Stimulated activated CD8-positive, alpha-beta memory T cell treated with anti-CD3 and anti-CD28 coated beads, Interleukin-15, amount 100 ng/mL, for 1 hour (primary cell): Measurements from ENCODE around the gene DPPA4.

Experiments used
- DNase-seq: peaks from one replicate; pipeline ENCODE4 v3.0.0-alpha.2; 2020; ENCODE audit warnings: low read depth

The DPPA4 gene

GRCh38 chr3:109339197-109339596 lies 1.9 kb upstream of the DPPA4 start:
- no peak for DNase-seq

DNA sequence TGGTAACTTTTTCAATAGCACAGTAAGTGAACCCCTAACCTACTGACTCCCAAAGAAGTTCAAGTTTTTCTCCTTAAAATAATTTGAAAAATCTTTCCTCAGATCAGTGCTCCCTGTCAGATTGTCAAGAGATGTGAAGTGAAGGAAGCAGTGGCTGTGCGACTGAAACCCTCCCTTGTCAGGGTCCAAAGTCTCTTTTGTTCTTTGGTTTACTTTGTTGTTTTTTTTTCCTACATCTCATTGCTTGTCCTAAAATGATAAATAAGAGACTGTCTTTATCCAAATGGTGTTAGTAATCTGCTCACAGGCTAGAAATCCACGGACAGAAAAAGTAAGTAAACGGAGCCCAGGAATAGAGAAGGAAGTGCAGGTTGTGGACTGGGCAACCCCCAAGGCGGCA lies 976 bp upstream of the DPPA4 start:
- DNase-seq = no peak

DNA sequence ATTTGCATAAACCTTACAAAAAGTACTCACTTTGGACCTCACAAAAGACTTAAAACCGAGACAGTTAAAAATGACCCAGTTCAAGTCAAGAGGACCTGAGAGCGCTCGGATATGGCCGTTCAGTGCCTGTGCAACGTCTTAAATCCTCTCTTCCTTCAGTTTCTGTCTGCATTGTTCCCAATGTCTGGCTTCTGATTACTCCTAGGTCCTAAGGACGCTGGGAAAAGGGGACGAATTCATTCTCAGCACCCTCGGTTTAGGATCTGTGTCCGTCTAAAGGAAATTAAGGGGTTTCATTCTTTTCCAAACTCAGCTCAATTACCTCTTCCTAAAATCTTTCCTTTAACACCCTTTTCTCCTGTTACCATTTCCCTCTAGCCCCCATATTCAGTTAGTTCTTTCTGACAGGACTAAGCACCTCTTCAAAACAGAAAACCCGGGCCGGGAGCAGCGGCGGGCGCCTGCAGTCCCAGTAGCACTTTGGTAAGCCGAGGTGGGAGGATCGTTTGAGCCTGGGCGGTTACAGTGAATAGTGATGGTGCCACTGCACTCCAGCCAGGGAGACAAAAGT lies 970 bp downstream of the DPPA4 start:
- no peak for DNase-seq

GRCh38 chr3:109334572-109334971 lies 2.8 kb downstream of the DPPA4 start:
- DNase-seq = no peak

DNA sequence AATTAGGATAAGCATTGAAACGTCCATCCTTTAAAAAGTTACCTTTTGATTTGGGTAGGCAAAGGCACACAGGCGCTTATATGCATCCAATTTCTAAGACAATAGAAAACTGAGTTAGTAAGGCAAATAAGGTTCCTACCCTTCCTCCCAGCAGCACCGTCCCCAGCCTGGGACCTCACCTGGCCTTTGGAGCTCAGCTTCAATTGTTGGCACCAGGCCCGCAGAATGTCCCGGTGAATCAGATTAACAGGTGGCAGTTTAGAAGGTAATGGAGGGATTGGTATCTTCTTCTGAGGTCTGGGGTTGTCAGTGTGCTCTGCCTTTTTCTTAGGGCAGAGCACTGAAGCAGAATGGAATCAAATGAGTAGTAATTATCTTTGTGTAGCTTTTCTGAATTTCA lies 5.7 kb downstream of the DPPA4 start:
- no peak for DNase-seq

GRCh38 chr3:109330405-109330804 lies 6.9 kb downstream of the DPPA4 start:
- DNase-seq = no peak

DNA sequence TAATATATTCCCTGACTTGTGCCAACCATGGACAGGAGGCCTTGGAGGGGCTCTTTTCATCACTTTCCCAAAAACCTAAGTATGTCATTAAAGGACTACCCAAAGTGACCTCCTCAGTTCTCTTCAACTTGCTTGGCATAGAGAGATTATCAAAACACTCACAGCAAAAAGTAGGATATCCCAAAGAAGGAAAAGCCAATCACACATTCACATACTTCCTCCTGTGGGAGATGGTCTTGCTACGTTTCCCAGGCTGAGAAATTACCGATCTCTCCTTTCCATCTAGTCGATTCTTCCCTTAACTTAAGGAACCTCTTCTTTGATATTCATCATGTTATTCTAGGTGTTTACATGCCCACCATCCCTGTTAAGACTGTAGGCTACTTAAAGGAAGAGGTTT lies 9.1 kb downstream of the DPPA4 start:
- DNase-seq = no peak

DNA sequence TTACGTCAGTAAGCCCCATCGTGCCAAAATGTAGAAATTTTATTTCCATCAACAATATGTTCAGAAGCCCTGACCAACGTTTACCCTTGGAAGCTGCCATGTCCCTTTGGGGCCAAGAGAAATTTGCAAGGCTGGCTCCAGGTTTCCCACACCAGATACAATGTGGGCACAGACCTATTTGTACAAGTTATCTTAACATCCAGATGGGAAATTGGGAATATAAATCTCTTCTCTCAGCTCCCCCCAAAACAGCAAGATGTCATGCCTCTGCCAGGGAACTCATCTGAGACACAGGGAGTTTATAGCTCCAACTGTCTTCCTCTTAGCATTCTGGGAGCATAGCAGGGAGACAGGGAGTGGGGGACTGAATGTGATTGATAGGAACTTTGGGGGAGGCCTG lies 11.7 kb downstream of the DPPA4 start:
- no peak for DNase-seq

DNA sequence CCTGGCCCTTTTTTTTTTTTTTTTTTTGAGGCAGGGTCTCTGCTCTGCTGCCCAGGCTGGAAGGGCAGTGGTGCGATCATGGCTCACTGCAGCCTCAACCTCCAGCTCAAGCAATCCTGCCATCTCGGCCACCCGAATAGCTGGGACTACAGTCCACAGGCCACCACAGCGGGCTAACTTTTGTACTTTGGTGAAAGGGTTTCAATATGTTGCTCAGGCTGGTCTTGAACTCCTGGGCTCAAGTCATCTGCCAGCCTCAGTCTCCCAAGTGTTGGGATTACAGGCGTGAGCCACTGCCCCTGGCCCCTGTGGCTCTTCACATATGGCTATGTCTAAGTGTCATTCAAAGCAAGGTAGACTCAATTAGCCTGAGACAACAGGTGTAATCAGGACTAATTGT lies 12.2 kb downstream of the DPPA4 start:
- DNase-seq = no peak

- no peak for DNase-seq
Measured at GRCh38 chr3:109316162-109316730, 21.1 kb downstream of the DPPA4 start, which contains the start of gene DPPA2. DPPA2 (minus strand) TSS chr3:109316517; CDS start chr3:109314542, 1,975 bp downstream.

- DNase-seq = no peak
Measured at GRCh38 chr3:109313061-109313460, 24.3 kb downstream of the DPPA4 start.

- DNase-seq = no peak
Measured at GRCh38 chr3:109297496-109297895, 39.9 kb downstream of the DPPA4 start.

DNA sequence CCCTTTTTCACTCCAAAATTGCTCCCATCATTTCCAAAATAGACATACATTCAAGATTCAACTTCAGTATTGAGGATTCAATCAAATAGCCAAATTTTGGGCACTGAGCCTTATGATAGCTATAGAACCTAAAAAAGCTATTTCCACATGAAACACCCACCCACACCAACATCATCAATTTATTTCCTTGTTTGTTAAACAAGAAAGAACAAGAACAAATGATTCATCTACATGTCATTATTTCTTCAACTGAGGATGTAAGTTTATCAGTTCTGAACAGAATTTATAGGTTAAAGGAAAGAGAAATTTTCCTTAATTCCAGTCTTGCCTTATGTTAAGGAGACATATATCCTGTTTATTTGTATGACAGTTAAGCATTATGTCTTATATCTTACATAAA lies 53.3 kb downstream of the DPPA4 start:
- DNase-seq = no peak

- DNase-seq = no peak
Measured at GRCh38 chr3:109278546-109278945, 58.8 kb downstream of the DPPA4 start.

DNA sequence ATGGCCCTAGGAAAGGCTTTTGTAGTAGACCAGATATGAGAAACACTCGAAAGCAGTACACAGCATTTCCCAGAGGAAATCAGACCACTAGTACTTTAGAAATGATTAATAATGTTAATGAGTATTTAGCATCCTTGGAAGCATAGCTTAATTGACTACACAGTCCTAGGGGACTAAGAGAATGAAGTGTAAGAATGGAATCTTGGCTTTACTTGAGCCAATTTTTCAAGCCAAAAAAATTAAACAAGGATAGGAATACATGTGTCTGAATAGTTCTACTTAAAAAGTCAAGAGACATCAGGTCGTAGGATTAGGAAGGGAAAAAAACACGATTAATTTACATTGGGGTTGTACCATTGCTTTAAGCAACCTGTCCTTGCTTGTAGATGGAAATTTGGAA lies 59.2 kb downstream of the DPPA4 start:
- no peak for DNase-seq
